Right kidney (tissue), 1 donor: ENCODE results near the gene ELOVL5.

Experiments used
- DNase-seq: peaks from one replicate; pipeline ENCODE4 v3.0.0-alpha.2; 2016

Gene ELOVL5

DNA sequence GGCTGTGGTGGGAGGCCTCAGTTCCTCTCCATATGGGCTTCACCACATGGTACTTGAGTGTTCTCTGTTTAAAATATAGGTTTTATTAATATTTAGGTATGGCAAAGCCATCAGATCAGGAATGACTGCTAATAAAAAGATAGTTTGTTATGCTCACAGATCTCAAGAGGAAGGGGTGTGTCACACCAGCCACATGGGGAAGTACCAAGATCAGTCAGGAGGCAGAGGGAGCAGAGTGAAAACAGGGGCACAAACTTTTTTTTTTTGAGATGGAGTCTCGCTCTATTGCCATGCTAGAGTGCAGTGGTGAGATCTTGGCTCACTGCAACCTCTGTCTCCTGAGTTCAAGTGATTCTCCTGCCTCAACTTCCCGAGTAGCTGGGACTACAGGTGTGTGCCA is 108.0 kb downstream of the ELOVL5 start:
- DNase-seq: no peak

DNA sequence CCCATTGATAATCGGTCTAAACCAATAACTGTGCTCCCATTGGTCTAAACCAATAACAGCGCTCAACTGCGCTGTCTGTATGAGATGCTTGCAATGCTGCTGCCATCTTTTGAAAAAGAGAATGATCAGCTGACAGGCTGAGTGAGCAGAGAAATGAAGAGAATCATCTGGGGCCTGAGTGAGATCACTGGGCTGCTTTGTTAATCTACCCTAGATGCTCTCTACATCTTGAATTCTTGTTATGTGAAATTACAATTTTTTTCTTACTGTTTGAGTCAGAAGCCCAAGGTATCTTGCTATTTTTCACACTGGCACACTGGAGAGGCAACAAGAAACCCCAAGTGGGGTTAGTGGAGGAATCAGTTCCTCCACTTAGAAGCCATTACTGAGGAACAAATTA is 108.6 kb downstream of the ELOVL5 start:
- no peak for DNase-seq

DNA sequence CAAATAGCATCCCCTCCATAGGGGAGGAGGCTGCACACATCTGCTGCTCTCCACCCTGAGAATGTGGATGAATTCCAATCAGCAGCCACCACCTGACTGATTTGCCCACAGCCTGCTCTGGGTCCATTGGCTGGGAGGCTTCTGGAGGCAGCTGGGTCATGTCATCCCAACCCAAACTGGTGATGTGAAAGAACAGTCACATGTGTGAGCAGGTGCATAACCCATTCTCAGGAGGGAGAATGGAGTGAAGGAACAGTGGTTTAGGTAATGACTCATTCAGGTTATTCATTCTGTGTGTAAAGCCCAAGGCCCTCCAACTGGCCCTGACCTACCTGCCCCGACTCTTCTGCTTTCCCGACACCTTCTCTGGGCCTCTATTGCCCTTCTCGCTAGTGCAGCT is 109.2 kb downstream of the ELOVL5 start:
- no peak for DNase-seq

DNA sequence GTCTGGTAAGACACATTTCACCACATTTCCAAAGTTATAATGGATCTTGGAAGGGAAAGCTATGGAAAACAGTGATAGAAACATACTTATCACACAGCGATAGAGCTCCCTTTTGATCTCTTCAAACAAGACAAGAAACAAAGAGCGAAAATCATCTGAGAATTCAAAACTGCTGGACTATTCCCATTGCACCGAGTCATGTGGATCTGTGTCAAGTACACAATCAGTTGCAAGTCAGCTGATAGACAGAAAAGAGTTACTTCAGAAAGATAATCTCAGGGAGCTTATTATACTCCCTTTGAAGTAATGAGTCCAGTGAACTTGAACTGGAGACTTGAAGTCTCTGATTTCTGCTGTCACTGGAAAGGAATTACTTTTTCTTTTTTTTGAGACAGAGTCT is 110.4 kb downstream of the ELOVL5 start:
- no peak for DNase-seq

DNA sequence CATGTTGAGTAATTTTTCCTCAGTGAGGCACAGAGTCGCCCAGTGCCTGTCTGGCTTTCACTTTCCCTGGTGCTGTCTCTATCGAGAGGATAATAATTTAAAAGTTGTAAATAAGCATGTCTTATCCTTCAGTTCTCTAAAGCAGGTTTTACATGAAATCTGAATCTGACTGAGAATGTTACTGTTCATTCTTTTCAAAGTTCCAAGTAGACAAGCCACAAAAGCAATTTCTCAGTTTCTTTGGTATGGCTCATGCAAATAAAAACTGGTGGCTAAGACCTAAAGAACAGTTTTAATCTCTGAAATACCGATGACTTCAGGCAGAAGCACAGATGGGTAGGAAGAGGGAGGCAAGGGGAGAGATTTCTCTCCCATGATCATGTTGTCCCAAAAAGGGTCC is 112.5 kb downstream of the ELOVL5 start:
- DNase-seq: no peak

DNA sequence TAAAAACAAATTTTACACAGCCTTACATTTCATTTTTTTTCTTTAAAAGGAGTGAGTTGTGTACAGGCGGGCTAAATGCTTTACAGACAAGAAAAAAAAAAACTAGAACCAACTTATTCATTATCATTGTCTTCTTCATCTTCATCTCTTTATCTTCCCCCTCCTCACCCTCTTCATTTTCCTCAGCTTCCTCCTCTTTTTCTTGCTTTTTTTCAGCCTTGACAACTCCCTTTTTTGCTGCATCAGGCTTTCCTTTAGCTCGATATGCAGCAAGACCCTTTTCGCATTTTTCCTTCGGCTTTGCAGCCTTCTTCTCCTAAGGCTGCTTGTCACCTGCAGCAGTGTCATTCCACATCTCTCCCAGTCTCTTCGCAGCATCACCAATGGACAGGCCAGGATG is 113.2 kb downstream of the ELOVL5 start:
- DNase-seq: no peak

DNA sequence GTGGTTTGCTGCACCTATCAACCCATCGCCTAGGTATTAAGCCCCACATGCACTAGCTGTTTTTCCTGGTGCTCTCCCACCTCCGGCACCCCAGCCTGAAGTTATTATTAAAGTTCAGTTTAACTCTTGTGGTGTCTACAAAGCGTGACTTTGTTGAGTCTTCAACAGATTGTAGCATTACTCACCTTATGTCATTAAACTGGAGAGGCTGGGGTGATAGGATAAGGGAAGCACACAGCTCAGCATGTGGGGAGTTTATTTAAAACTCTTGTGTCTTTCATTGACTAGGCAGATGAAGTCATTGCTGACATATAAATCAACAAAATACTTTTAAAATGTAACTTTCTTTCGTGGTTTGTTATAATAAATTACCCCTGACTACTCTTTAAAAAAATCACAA is 115.4 kb downstream of the ELOVL5 start:
- DNase-seq: no peak

DNA sequence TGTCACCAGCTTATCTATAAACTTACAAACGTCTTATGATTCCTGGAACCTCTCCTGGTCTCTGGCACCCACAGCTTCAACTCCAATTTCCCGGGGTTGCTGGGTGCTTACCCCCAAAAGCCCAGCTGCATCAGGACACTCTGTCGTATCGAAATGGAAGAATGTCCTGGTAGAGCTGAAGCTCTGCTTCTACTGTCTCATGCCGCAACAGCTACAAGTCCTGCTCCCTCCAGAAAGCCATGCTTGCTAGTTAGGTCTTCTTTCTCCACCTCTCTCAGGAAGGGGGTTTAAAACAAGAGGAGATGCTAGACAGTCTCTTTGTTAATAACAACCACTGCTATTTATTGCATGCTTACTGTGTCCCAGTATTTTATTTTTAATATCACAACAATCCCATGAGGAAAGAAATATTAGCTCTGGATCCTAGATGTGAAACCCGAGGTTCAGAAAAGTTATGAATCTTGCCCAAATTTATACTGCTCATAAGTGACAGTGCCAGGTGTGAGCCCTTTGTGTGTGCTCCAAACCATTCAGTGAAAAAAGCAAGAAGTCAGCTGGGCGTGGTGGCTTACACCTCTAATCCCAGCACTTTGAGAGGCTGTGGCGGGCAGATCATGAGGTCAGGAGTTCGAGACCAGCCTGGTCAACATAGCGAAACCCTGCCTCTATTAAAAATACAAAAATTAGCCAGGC is 117.8 kb downstream of the ELOVL5 start:
- no peak for DNase-seq

DNA sequence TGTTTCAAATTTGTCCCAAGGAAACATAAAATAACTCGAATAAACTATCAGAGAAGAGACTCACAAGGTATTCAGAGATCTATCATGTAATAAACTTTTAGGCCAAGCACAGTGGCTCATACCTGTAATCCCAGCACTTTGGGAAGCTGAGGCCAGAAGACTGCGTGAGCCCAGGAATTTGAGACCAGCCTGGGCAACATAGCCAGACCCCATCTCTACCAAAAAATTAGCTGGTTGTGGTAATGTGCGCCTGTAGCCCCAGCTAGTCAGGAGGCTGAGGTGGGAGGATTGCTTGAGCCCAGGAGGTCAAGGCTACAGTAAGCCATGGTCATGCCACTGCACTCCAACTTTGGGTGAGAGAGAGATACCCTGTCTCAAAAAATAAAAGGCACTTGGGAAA is 120.9 kb downstream of the ELOVL5 start:
- DNase-seq: no peak

DNA sequence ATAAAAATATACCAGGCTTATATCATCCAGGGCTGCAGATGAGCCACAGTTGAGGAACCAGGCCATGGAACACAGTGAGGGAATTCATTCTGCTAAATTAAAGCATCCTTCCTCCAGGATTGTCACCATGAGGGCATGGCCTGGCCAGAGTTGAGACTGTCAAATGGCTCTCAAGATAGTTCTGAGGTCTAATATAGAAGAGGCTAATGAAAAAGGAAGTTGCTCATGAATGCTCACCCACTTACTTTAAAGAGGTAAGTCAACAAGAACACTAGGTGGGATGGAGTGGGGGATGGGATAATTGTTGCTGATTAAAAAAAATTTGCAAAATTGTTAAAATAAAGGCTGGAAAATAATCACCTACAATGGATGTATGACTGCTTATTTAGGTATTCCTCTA is 128.1 kb downstream of the ELOVL5 start:
- DNase-seq: no peak
